Measurements from ENCODE around the gene HES7. TPM values are rescaled to one million over a fixed set of nuclear protein-coding genes. Genes with fewer than 3 reads are reported as not detected.

The HES7 gene
- total and polyA plus RNA-seq, 9 of the 15 experiments (the other 6 are each of a cell fraction or from before 2014, with no cell fraction given), result 0.03 to 1.7 (median 0.14) TPM; not detected in 1

DNA sequence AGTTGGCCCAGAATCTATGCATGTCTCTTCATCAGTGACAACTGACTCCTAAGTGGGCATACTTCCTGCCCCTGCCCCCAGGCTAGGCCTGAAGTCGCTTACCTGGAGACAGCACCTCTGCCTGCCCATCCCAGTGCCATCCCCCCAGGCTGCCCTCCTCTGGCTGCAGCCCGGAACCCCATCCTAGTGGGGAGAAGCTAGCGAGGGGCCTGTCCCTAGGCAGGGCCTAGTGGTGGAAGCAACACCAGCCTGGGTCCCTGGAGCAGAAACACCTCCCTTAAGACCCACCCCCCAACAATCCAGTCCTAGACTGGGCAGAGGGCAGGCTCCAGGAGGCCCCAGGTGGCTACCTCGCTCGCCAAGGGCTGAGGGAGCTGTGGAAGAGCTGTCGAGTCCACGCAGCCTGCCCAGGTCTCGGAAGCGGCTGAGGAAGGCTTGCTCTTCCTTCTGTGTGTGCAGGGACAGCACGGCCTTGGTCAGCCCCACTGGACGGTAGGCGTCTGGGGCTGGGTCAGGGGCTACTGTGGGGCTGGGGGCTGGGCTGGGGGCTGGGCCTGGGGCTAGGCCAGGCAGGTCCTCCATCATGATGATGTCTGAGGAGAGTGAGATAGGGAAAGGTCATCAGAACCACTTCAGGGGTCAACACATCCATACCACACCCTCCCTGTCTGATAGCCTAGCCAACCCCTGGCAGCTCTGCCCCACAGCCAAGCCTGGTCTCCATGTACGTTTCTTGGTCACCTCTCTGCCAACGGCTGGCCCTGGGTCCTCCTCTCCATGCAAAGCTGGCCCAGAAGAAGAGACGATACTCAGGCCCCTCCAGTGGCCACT lies 20.7 kb upstream of the HES7 start (continued):
- no peak for TF ChIP-seq SRSF3 (IDR thresholded peaks at IDR 0.05; ENCODE audit: insufficient read depth, low read length)

DNA sequence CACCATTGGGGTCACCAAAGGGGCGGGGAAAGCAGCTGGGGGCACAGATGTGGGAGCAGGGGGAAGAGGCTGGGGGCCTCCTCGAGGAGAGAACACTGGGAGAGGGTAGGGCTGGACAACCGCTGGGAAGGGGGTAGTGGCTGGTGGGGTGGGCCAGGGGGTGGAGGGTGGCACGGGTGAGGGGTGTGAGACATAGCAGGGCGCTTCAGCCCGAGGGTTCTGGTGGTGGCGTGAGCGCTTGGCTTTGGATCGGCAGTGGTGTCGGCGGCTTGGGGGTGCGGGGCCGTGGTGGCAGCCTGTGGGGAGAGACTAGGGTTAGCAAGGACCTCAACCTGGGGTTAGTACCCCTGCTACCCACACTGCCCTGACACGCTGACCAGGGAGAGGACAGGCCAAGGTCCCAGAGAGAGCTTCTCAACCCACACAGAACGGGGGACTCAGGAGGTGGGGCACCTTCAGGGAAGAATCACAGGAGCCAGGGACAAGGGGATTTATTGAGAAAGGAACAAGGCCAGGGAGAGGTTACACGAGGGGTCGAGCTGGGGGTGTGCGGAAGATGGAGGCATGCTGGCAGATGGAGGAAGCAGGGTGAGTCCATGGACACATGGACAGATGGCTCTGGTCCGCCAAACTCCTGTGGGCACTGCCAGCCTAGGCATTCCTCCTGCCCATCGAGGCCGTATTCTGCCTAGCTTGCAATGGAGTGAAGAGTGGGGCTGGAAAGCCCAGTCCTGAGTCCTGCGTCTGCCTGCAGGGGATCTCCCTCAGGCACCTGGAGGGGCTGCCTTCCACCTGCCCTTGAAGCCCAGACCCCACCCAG lies 19.9 kb upstream of the HES7 start:
- H3K9me1 ChIP-seq (ENCODE audit: control insufficient read depth, insufficient read depth, low read length), result no peaks in the 10 kb centered on the region
- 93% methylated on average over 3 of the region's 22 CpGs for WGBS (ENCODE audit: insufficient coverage, low coverage, missing lambda C conversion rate)
- DNase-seq (ENCODE audit: extremely low read depth in 1 of 4, low spot score in 3 of 4) (no peak), FAIRE-seq (no peak), ATAC-seq (no peak)
- peaks cover 70% of the 10 kb centered on the region; the same call in 2 of the 3 replicates for H3K36me3 ChIP-seq (ENCODE audit: control insufficient read depth, insufficient read depth, low read length)
- no peak overlapping the region for H3K27ac ChIP-seq (ENCODE audit: extremely low read depth, low read depth, low read length)
- intact Hi-C loops (cut with micrococcal nuclease), result no loop called here
- in situ Hi-C loops (cut with MboI), result no loop called here
- no TSS peak for BruUV-seq (replicated peaks)
- H2AFZ ChIP-seq (ENCODE audit: low read depth, low read length), result no peak overlapping the region
- H3K27me3 ChIP-seq (ENCODE audit: control insufficient read depth in 2 of 2, insufficient read depth in 2 of 2, low read length in 2 of 2), result no peaks in the 10 kb centered on the region
- ChIA-PET POLR2A (interaction anchor here (0.7 to 1.4 kb wide), 2 partner anchors 17 to 48 kb away, joined by 3 read pairs; no protein-coding TSS in a partner anchor), CTCF (ENCODE audit: low intra/inter-chr PET ratio) (no interaction called here)
- no peaks in the 10 kb centered on the region for H3K9me3 ChIP-seq (replicated peaks; ENCODE audit: control insufficient read depth, insufficient read depth, low read depth, low read length)
- peaks cover 0 to 20% of the 10 kb centered on the region in 2 experiments; a peak in 3 of 5 replicates for H3K4me1 ChIP-seq (replicated peaks in 1 of 2; ENCODE audit: control insufficient read depth in 2 of 2, insufficient read depth in 2 of 2, low read length in 2 of 2)
- TF ChIP-seq ARHGAP35 (IDR thresholded peaks at IDR 0.05; ENCODE audit: partially characterized antibody) (no peak), RBFOX2 (IDR thresholded peaks at IDR 0.05; ENCODE audit: low read depth, low read length) (0 out of 2 replicates have a peak, but pooled peaks have one; percentile 11), TRIM25 (IDR thresholded peaks at IDR 0.05; ENCODE audit: borderline replicate concordance) (no peak)
- H3K4me2 ChIP-seq (ENCODE audit: insufficient read depth, low read length), result no peak overlapping the region
- no peaks in the 10 kb centered on the region for H3K79me2 ChIP-seq (ENCODE audit: control insufficient read depth, insufficient read depth, low read length)
- 0 out of 2 replicates have a peak, but pooled peaks cover 2% of the 10 kb centered on the region for H4K20me1 ChIP-seq (replicated peaks; ENCODE audit: control insufficient read depth, insufficient read depth, low read length)
- no peak overlapping the region for H3K4me3 ChIP-seq
- no peak overlapping the region for H3K9ac ChIP-seq (ENCODE audit: insufficient read depth in 1 of 2, low read depth in 2 of 2, low read length in 2 of 2)

Data from K562 (cell line).